B cell (primary cell): Measurements from ENCODE around the gene TMPRSS9. TPM values are rescaled to one million over a fixed set of nuclear protein-coding genes. Genes with fewer than 3 reads are reported as not detected.

Experiments used
- ATAC-seq: fragments of 200-7000 bp; cut with Tn5 transposase; one replicate; pipeline ENCODE4 v1.10.0; 2021; ENCODE audit warnings: low read depth, mild to moderate bottlenecking, moderate number of reproducible peaks, moderate library complexity
- CTCF ChIA-PET: fragments of 350-600 bp; sonication (Branson Sonifier 250); formaldehyde crosslinking; loops from one replicate; lab custom pipeline; 2021; ENCODE audit warnings: antibody characterized with exemption, inconsistent platforms; lab: Charles Lee
- POLR2A ChIA-PET: fragments of 350-600 bp; sonication (Branson Sonifier 250); formaldehyde crosslinking; loops from one replicate; lab custom pipeline; 2021; ENCODE audit warnings: antibody characterized with exemption; lab: Charles Lee
- DNase-seq: peaks from one replicate; pipeline ENCODE4 v3.0.0; 2013
- H2AFZ ChIP-seq: 2 replicates; pipeline ENCODE4 v1.6.1; 2012; ENCODE audit warnings: mild to moderate bottlenecking, low read depth, low read length; ENCODE audit not compliant: insufficient read depth, poor library complexity, severe bottlenecking
- H3K27ac ChIP-seq, 2 donors: 1 replicate in 1 of 2; 2 replicates in 1 of 2; pipeline ENCODE4 v1.5.1; 2012 to 2013; ENCODE audit warnings: low read length in 2 of 2, mild to moderate bottlenecking in 2 of 2, moderate library complexity in 1 of 2
- H3K27me3 ChIP-seq, 4 experiments: fragments of 200-600 bp in 1 of 4; sonication (generic) in 1 of 4; replicated peaks in 1 of 4; 1 replicate in 2 of 4; 2 replicates in 2 of 4; pipeline versions ENCODE4 v1.6.1 to v1.7.0; 2013 to 2016; ENCODE audit warnings: low read length in 3 of 4, mild to moderate bottlenecking in 2 of 4, mixed read lengths in 1 of 4, moderate library complexity in 1 of 4; ENCODE audit not compliant: insufficient read depth in 4 of 4, control insufficient read depth in 3 of 4; ENCODE audit errors: control extremely low read depth in 1 of 4
- H3K36me3 ChIP-seq, 2 experiments: replicated peaks in 1 of 2; 1 replicate in 1 of 2; 2 replicates in 1 of 2; pipeline versions ENCODE4 v1.6.1 to v1.7.1; 2013; ENCODE audit warnings: low read length in 1 of 2; ENCODE audit not compliant: insufficient read depth in 2 of 2, control insufficient read depth in 1 of 2; ENCODE audit errors: control extremely low read depth in 1 of 2, extremely low read depth in 1 of 2
- H3K4me1 ChIP-seq, 2 donors: fragments of 200-600 bp in 1 of 2; sonication (generic) in 1 of 2; 1 replicate in 1 of 2; 2 replicates in 1 of 2; pipeline versions ENCODE4 v1.5.1 to v1.6.1; 2013 to 2017; ENCODE audit warnings: low read length in 2 of 2; ENCODE audit not compliant: control insufficient read depth in 2 of 2, insufficient read depth in 2 of 2
- H3K4me2 ChIP-seq: replicated peaks from 2 replicates; pipeline ENCODE3; 2012; ENCODE audit warnings: mild to moderate bottlenecking, low read depth, low read length; ENCODE audit not compliant: poor library complexity, severe bottlenecking
- H3K4me3 ChIP-seq, 5 experiments: fragments of 200-600 bp in 1 of 5; sonication (generic) in 1 of 5; 1 replicate in 3 of 5; 2 replicates in 2 of 5; pipeline versions ENCODE4 v1.5.1 to v1.7.0; 2011 to 2016; ENCODE audit warnings: low read length in 4 of 5, mild to moderate bottlenecking in 4 of 5, low read depth in 2 of 5, control low read depth in 1 of 5, moderate library complexity in 1 of 5; ENCODE audit not compliant: insufficient read depth in 1 of 5; ENCODE audit errors: control extremely low read depth in 1 of 5, extremely low read depth in 1 of 5
- H3K79me2 ChIP-seq: fragments of 200-600 bp; sonication (generic); one replicate; pipeline ENCODE4 v1.6.0; 2016; ENCODE audit warnings: low read length; ENCODE audit not compliant: control insufficient read depth, insufficient read depth
- H3K9ac ChIP-seq: fragments of 200-600 bp; sonication (generic); 2 replicates; pipeline ENCODE4 v1.6.1; 2017; ENCODE audit warnings: mild to moderate bottlenecking, low read length, moderate library complexity
- H3K9me3 ChIP-seq, 3 donors: one replicate each; pipeline versions ENCODE4 v1.6.1 to v1.7.1; 2013; ENCODE audit warnings: low read length in 2 of 3; ENCODE audit not compliant: control insufficient read depth in 2 of 3, insufficient read depth in 1 of 3; ENCODE audit errors: control extremely low read depth in 1 of 3
- H4K20me1 ChIP-seq: 2 replicates; pipeline ENCODE4 v1.6.0; 2012; ENCODE audit warnings: mild to moderate bottlenecking, low read length; ENCODE audit not compliant: insufficient read depth, control insufficient read depth, poor library complexity, severe bottlenecking
- H3K27ac Mint-ChIP-seq: one replicate; pipeline ENCODE4 v1.8.0; 2021; ENCODE audit warnings: mixed read lengths
- H3K27me3 Mint-ChIP-seq: one replicate; pipeline ENCODE4 v1.8.0; 2021; ENCODE audit warnings: mixed read lengths
- H3K4me1 Mint-ChIP-seq: one replicate; pipeline ENCODE4 v1.8.0; 2021; ENCODE audit warnings: mixed read lengths
- H3K4me3 Mint-ChIP-seq: one replicate; pipeline ENCODE4 v1.8.0; 2021; ENCODE audit warnings: mixed read lengths
- H3K9me3 Mint-ChIP-seq: one replicate; pipeline ENCODE4 v1.8.0; 2022; ENCODE audit warnings: mixed read lengths; ENCODE audit not compliant: insufficient read depth
- EZH2 ChIP-seq: IDR thresholded peaks from 2 replicates; pipeline ENCODE4 v1.6.1; 2012; ENCODE audit warnings: borderline replicate concordance, low read depth, mild to moderate bottlenecking, moderate library complexity, low read length; ENCODE audit not compliant: insufficient read depth, poor library complexity, severe bottlenecking
- WGBS: methylation state at CpG from one replicate; pipeline ENCODE4 v1.1.5; 2013; ENCODE audit warnings: missing lambda C conversion rate; ENCODE audit not compliant: insufficient coverage; 5-methylcytosine and 5-hydroxymethylcytosine counted together
- intact Hi-C: fragments of 100-400 bp; cut with micrococcal nuclease; formaldehyde crosslinking; loops from one replicate; pipeline ENCODE4 v1.10.0; 2022
- polyA plus RNA-seq: library from polyadenylated mRNA; depleted of rRNA; stranded (reverse); fragments of >200 nt; gene quantifications from 2 replicates; pipeline ENCODE4 v1.2.3, GENCODE V29; 2012
- total RNA-seq, 2 donors: library from RNA; stranded (reverse); fragments of 120-200 nt in 1 of 2; gene quantifications; 1 replicate in 1 of 2; 2 replicates in 1 of 2; pipeline versions ENCODE4 v1.2.3 to v1.2.4, GENCODE V29; 2013 to 2022
- TF ChIP-seq, protein P1 (sequence below): fragments of 200-600 bp; IDR thresholded peaks from one replicate; pipeline ENCODE4 v1.8.0; 2022; ENCODE audit warnings: antibody characterized with exemption, mild to moderate bottlenecking

Gene TMPRSS9
- total and polyA plus RNA-seq, 2 donors (not counting 1 experiment from before 2014, with no cell fraction given), result not detected

DNA sequence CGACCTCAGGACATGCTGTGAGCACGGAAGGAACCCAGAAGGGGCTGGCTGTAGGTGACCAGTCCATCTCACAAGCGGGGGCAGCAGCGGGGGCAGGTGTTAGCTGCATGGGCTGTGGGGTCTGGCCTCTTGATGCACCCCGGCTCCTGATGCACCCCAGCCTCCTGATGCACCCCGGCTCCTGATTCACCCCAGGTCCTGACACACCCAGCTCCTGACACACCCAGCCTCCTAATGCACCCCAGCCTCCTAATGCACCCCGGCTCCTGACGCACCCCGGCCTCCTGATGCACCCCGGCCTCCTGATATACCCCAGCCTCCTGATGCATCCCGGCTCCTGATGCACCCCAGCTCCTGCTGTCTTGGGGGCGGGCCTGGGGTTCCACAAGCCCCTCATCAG, 39.1 kb upstream of the TMPRSS9 start:
- no peak overlapping the region for H3K4me2 ChIP-seq
- no peak overlapping the region for H3K27ac ChIP-seq
- no peak for DNase-seq
- peaks cover 57% of the 10 kb centered on the region for H3K4me1 Mint-ChIP-seq
- H2AFZ ChIP-seq, result no peak overlapping the region
- ChIA-PET POLR2A (interaction anchor here (0.6 to 0.7 kb wide), 2 partner anchors 43 to 76 kb away, joined by 3 to 7 read pairs; no protein-coding TSS in a partner anchor), CTCF (interaction anchor here (0.6 to 1.3 kb wide), 2 partner anchors 57 to 73 kb away, joined by 4 read pairs; no protein-coding TSS in a partner anchor)
- no peaks in the 10 kb centered on the region for H4K20me1 ChIP-seq
- H3K9me3 Mint-ChIP-seq, result no peaks in the 10 kb centered on the region
- intact Hi-C loops, result no loop called here
- H3K4me3 ChIP-seq, result no peak overlapping the region
- H3K4me3 Mint-ChIP-seq, result no peak overlapping the region
- 97% methylated on average over 12 of the region's 12 CpGs for WGBS
- H3K9me3 ChIP-seq, result peaks cover 0 to 1% (median 0%) of the 10 kb centered on the region in 3 donors
- H3K27ac Mint-ChIP-seq, result peak overlapping the region; percentile 10
- no peak for ATAC-seq
- H3K27me3 ChIP-seq, result no peaks in the 10 kb centered on the region
- H3K4me1 ChIP-seq, result peaks cover 51 to 63% of the 10 kb centered on the region in 2 donors
- TF ChIP-seq, protein P1, sequence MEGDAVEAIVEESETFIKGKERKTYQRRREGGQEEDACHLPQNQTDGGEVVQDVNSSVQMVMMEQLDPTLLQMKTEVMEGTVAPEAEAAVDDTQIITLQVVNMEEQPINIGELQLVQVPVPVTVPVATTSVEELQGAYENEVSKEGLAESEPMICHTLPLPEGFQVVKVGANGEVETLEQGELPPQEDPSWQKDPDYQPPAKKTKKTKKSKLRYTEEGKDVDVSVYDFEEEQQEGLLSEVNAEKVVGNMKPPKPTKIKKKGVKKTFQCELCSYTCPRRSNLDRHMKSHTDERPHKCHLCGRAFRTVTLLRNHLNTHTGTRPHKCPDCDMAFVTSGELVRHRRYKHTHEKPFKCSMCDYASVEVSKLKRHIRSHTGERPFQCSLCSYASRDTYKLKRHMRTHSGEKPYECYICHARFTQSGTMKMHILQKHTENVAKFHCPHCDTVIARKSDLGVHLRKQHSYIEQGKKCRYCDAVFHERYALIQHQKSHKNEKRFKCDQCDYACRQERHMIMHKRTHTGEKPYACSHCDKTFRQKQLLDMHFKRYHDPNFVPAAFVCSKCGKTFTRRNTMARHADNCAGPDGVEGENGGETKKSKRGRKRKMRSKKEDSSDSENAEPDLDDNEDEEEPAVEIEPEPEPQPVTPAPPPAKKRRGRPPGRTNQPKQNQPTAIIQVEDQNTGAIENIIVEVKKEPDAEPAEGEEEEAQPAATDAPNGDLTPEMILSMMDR, result no peak
- no peak overlapping the region for H3K9ac ChIP-seq
- H3K27me3 Mint-ChIP-seq, result no peaks in the 10 kb centered on the region
- H3K79me2 ChIP-seq, result peaks cover 42% of the 10 kb centered on the region
- H3K36me3 ChIP-seq, result peaks cover 0 to 38% of the 10 kb centered on the region in 2 experiments

DNA sequence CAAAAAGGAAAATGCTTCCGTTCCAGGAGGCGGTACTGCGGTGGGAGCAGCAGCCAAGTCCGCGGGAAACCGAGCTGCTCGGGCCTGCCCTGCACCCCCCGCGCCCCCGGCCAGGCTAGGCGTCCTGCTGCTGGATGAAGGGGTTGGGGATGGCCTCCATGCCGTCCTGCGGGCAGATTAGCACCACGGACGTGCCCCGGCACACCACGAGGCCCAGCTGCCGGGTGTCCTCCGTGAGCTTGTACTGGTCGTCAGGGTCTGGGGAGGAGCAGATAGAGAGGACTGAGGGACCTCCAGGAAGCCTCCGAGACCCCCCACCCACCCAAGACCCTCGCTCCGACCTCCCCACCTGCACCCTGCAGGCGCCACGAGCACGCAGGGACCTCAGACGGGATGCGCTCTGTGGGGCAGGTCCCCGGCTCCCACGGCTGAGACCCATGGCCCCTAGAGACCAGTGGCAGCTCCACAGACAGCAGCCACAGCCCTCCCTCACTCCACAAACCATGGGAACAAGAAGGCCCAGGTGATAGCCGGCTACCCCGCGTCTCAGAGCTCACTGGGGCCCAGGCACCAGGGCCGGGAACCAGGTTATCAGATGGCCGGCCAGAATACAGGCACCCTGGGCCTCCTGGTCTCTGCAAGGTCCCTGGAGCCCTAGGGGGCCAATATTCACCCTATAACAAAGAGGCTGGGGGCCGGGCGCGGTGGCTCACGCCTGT, 38.3 kb upstream of the TMPRSS9 start:
- H3K4me3 ChIP-seq, result no peak overlapping the region
- H3K9ac ChIP-seq, result no peak overlapping the region
- no peak overlapping the region for H3K27ac Mint-ChIP-seq
- no peak for ATAC-seq
- H3K27me3 Mint-ChIP-seq, result no peaks in the 10 kb centered on the region
- DNase-seq, result no peak
- no peak overlapping the region for H3K27ac ChIP-seq
- ChIA-PET POLR2A (interaction anchor here (0.5 to 3.7 kb wide), 6 partner anchors 11 to 61 kb away, joined by 3 to 19 read pairs (median 7); no protein-coding TSS in a partner anchor), CTCF (interaction anchor here (0.6 to 1.5 kb wide), 3 partner anchors 58 to 82 kb away, joined by 3 to 4 read pairs (median 4); no protein-coding TSS in a partner anchor)
- H3K9me3 ChIP-seq, result no peaks in the 10 kb centered on the region
- no peak overlapping the region for H3K4me3 Mint-ChIP-seq
- 87% methylated on average over 38 of the region's 39 CpGs for WGBS
- H3K4me1 ChIP-seq, result peaks cover 52 to 63% of the 10 kb centered on the region in 2 donors
- H3K4me1 Mint-ChIP-seq, result peaks cover 58% of the 10 kb centered on the region
- H3K79me2 ChIP-seq, result peaks cover 47% of the 10 kb centered on the region
- H2AFZ ChIP-seq, result no peak overlapping the region
- H3K36me3 ChIP-seq, result peaks cover 0 to 39% of the 10 kb centered on the region in 2 experiments
- no peaks in the 10 kb centered on the region for H4K20me1 ChIP-seq
- no peak overlapping the region for H3K4me2 ChIP-seq
- H3K27me3 ChIP-seq, result no peaks in the 10 kb centered on the region
- no peaks in the 10 kb centered on the region for H3K9me3 Mint-ChIP-seq
- TF ChIP-seq EZH2, result no peak
- TF ChIP-seq, protein P1, result no peak
- intact Hi-C loops, result no loop called here
